A549 treated with AZD9567 at 1 μM for 4 hours (cell line): ENCODE results near the gene OARD1. TPM values are rescaled to one million over a fixed set of nuclear protein-coding genes. Genes with fewer than 3 reads are reported as not detected.

ENCODE experiments used
- total RNA-seq: library from RNA; stranded (reverse); fragments of 200-300 nt; extraction: Qiagen RNA extraction; gene quantifications from 5 replicates; pipeline ENCODE4 v1.2.3, GENCODE V29; 2022; ENCODE audit not compliant: insufficient read depth

The OARD1 gene, protein sequence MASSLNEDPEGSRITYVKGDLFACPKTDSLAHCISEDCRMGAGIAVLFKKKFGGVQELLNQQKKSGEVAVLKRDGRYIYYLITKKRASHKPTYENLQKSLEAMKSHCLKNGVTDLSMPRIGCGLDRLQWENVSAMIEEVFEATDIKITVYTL
- 10.3 to 18.6 TPM (median 15.8 TPM) in 5 replicates for total RNA-seq

DNA sequence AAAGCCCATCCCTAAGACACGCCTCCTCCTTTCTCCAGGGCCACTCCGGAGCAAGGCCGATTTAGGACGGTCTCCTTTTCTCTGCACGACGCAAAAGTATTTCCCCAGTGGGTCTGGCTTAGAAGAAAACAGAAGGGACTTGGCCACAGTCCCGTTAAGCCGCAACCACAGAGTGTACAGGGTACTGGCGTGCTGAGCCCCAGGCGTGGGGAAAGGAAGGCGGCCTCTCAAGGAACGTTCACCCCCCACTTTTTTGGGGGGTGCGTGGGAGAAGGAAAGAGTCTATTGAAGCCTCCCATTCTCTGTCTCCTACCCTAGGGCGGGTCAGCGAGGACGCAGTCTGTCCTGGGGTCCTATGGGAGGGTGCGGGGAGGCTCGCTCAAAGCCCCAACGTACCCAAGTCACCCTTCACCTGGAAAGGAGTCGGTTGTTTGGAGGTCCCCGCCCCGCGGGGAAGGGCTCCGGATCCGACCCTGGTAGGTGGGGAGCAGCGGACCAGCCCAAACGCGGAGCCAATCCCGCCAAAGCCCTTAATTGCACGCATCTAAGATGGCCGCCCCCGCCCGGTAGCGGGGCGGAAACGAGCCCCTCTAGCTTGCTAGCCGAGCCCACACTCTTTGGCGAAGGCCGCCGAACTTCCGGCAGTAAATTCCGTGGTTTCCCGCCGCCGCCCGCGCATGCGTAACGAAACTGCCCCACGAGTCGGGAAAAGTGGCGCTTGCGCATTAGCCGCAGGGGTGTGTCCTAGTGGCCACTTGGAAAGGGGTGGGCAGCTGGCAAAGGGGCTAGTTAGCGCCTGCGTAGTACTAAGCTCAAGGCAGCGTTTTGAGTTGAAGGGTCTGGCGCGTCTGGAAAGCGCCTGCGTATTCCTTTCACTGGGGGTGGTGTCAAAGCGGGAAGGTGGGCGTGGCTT, at the start of gene OARD1:
Gene OARD1 (minus strand): TSS at position 434 of the 913 bp plus-strand sequence. CDS start 722 bp downstream, outside the sequence.

DNA sequence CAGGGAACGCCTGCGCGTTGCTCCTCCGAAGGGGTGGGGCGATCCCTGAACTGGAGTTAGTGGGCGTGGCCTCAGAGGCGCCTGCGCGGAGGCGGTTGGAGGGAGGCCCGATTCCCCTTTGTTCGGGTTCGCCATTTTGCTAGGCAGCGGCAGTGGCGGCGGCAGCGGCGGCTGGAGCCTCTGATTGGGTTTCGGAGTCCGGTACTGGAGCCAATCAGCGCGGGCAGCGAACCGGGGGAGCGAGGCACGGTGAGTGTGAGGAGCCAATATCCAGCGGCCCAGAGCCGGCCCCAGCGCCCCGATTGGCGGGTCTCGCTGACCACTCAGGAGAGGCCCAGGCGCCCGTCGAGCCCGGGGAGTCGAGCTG, 663 bp upstream of the OARD1 start, which contains the start of gene NFYA:
Gene NFYA (plus strand): TSS at position 139 of the 367 bp plus-strand sequence. CDS start 6,116 bp downstream, outside the sequence.

DNA sequence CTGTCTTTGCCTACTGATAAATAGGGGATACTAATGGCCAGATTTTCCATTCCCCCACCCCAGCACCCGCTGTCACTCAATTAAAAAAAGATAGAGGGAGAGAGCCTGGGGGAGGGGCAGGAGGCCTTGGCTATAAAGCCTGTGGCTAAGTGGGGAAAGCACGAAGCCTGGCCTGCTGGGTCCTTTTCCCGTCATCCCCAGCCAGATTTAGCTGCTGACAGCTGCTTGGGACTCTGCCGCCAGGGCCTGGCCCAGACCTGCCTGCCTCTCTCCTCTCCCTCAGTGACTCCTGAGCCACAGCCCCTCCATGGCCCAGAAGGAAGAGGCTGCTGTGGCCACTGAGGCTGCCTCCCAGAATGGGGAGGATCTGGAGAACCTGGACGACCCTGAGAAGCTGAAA, 19.1 kb downstream of the OARD1 start, which contains the start of gene APOBEC2:
Gene APOBEC2 (plus strand): TSS at position 162 of the 400 bp plus-strand sequence. CDS start 146 bp downstream, at position 308.

DNA sequence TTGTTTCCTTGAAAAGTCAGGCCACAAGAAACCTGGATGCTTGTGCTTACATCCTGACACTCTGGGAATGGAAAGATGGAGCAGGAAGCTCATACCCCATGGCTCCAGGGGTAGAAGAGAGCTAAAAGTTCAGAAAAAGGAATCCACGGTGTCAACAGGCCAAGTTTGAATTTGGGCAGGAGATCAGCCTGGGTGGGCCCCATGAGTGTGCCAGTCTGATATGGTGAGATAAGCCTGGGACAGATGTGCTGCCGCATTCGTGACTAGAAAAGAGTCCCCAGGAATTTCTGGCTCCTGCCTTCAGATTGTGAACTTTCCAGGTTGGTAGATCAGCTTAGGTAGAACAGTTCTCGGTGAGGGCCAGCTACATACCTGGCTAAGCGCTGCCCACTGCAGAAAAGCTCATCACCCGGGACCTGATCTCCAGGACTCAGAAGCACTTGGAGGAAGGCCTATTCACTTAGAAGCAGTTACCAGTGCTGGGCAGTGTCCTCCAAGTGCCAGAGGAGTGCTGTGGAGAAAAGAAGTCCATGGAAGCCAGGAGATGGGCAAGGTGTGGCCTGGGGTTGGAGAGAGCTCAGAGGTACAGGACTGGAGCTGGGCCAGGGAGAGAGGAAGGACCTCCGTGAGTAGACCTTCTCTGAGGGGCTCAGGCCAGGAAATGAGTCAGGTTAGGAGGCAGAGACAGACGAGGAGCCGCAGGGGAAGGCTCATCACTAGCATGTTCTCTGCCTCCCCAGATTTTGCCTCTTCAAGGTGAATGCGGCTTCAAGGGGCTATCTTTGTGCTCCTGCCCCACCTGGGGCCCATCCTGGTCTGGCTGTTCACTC, 29.7 kb downstream of the OARD1 start, which contains the start of gene TSPO2:
Gene TSPO2 (plus strand): TSS at position 242 of the 830 bp plus-strand sequence. CDS start 519 bp downstream, at position 761.

DNA sequence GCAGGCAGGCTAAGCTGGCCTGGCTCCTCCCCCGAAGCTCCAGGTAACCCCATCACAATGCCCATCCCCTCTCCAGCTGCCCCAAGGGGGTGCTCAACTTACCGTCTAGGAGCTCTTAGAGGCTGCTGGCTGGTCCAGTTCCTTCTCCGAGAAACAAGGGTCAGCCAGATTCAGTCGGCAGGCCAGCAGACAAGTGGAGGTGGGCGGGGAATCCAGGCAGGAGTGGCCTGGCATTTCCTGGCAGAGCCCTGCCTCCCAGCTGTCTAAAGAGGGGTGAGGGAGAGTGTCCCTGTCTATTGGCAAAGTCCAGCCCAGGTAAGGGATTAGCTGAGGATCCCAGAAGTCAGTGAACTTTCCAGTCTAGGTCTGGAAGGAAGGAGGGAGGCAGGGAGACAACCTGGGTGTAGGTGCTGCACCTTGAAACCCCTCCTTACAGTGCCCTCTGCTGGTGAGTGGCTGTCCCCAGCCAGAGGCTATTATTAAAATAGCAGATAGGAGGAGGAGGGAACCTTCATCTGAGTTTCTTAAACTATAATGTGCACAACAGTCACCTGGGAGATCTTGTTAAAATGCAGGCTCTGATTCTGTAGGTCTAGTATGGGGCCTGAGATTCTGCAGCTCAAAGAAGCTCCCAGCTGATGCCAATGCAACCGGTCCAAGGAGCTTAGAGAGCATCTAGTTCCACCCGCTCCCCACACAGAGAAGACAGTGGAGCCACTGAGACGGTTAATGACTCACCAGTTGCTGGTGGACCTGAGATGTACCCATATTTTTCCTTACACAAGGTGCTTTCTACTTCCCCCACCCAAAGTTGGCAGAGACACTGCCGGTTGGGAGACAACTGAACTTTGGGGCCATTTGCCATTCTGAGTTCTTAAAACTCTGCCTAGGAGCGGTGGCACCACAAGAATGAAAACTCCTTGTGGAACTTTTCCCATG, 32.8 kb downstream of the OARD1 start, which contains the start of gene UNC5CL:
Gene UNC5CL (minus strand): TSS at position 162 of the 939 bp plus-strand sequence. CDS start 4,147 bp downstream, outside the sequence.

Other genes with a start within 250 kb of the OARD1 start
- 0.24 to 0.38 TPM (median 0.31 TPM) in 4 of 5 replicates, not detected in the other for gene UNC5CL, start 33.1 kb downstream of the OARD1 start, total RNA-seq
- gene TSPO2, start 29.9 kb downstream of the OARD1 start, total RNA-seq, result 0.13 TPM in 1 of 5 replicates, not detected in the others
- gene APOBEC2, start 19.2 kb downstream of the OARD1 start, total RNA-seq, result not detected in 5 replicates
- 12.1 to 15.0 TPM (median 13.7 TPM) in 5 replicates for gene NFYA, start 618 bp upstream of the OARD1 start, total RNA-seq
- not detected in 5 replicates for gene TREML1, start 82.0 kb upstream of the OARD1 start, total RNA-seq
- 0.08 to 0.10 TPM in 2 of 5 replicates, not detected in the others for gene TREM2, start 90.8 kb upstream of the OARD1 start, total RNA-seq
- gene TREML2, start 128.8 kb upstream of the OARD1 start, total RNA-seq, result not detected in 5 replicates
- gene TREML4, start 156.0 kb upstream of the OARD1 start, total RNA-seq, result 0.05 TPM in 1 of 5 replicates, not detected in the others
- gene TREM1, start 214.3 kb upstream of the OARD1 start, total RNA-seq, result 0.10 to 0.34 TPM (median 0.19 TPM) in 3 of 5 replicates, not detected in the others